Psoas muscle (tissue), 8 donors: Measurements from ENCODE around the gene ALKBH5. TPM values are rescaled to one million over a fixed set of nuclear protein-coding genes. Genes with fewer than 3 reads are reported as not detected.

Source experiments
- ATAC-seq, 4 donors: fragments of 200-7000 bp; cut with Tn5 transposase; one replicate each; pipeline ENCODE4 v1.9.1; 2020; ENCODE audit warnings: moderate library complexity in 3 of 4, mild to moderate bottlenecking in 2 of 4
- DNase-seq, 2 donors: peaks; one replicate each; pipeline ENCODE4 v3.0.0-alpha.2; 2020
- H3K27ac ChIP-seq: fragments of 200-600 bp; one replicate; pipeline ENCODE4 v1.8.0; 2022
- H3K27me3 ChIP-seq, 3 donors: fragments of 200-600 bp in 1 of 3; one replicate each; pipeline versions ENCODE4 v1.6.1 to v1.8.0; 2013 to 2022; ENCODE audit warnings: low read length in 2 of 3, mild to moderate bottlenecking in 2 of 3, moderate library complexity in 1 of 3; ENCODE audit not compliant: insufficient read depth in 3 of 3
- H3K36me3 ChIP-seq, 2 donors: fragments of 200-600 bp in 1 of 2; one replicate each; pipeline versions ENCODE4 v1.6.1 to v1.8.0; 2013 to 2022; ENCODE audit warnings: low read depth in 1 of 2, mild to moderate bottlenecking in 1 of 2, moderate library complexity in 1 of 2; ENCODE audit not compliant: insufficient read depth in 1 of 2
- H3K4me1 ChIP-seq: fragments of 200-600 bp; one replicate; pipeline ENCODE4 v1.8.0; 2022
- H3K4me3 ChIP-seq: fragments of 200-600 bp; one replicate; pipeline ENCODE4 v1.8.0; 2022; ENCODE audit warnings: mild to moderate bottlenecking
- H3K9me3 ChIP-seq: fragments of 200-600 bp; one replicate; pipeline ENCODE4 v1.8.0; 2022
- CTCF ChIP-seq: fragments of 200-600 bp; IDR thresholded peaks from one replicate; pipeline ENCODE4 v1.8.0; 2022; ENCODE audit warnings: antibody characterized with exemption
- WGBS, 3 donors: extraction: QIAGEN DNeasy Blood & Tissue Kit; methylation state at CpG; one replicate each; pipeline versions ENCODE4 v1.1.6 to v1.1.7; 2013; 5-methylcytosine and 5-hydroxymethylcytosine counted together
- intact Hi-C, 2 donors: fragments of 100-400 bp; cut with DNase I; formaldehyde crosslinking; loops; one replicate each; pipeline versions ENCODE4 v1.11.0 to v1.14.2; 2022
- polyA plus RNA-seq, 3 donors: library from polyadenylated mRNA; stranded (reverse); fragments of 200-250 nt; gene quantifications; one replicate each; pipeline ENCODE4 v1.2.3, GENCODE V29; 2013
- total RNA-seq, 4 donors: library from RNA; stranded (reverse); fragmentation: NEBNext Ultra II Directional in 2 of 4; extraction: Animal tissue kit (Norgen Biotek cat#: 25700) in 2 of 4; gene quantifications; one replicate each; pipeline versions ENCODE4 v1.2.1 to v1.2.4, GENCODE V29; 2021 to 2023
- donor health status: healthy with polysubstance abuse.
- donor health status: DM: no; HTN: no; CAD: no; lungs with moderate emphysema.
- donor health status: Bipolar disorder and iron deficiency.
- donor health status: healthy.
- donor health status: DM: yes; HTN: yes; CAD: no.
- donor health status: DM: no; HTN: no; CAD: no.
- donor health status: DM: no; HTN: no; CAD: no.
- donor health status: DM: yes; HTN: yes; CAD: no.

The ALKBH5 gene
- total and polyA plus RNA-seq, 7 donors: 91.7 to 235 (median 206) TPM

GRCh38 chr17:18158022-18158600 lies 25.5 kb upstream of the ALKBH5 start:
- no peaks in the 10 kb centered on the region for H3K27me3 ChIP-seq
- intact Hi-C loops: no loop called here
- H3K36me3 ChIP-seq: no peaks in the 10 kb centered on the region
- no peaks in the 10 kb centered on the region for H3K9me3 ChIP-seq
- peak overlapping the region; percentile 61 for H3K4me3 ChIP-seq
- TF ChIP-seq CTCF: no peak
- H3K27ac ChIP-seq: peak overlapping the region; percentile 27
- DNase-seq: peak; percentile 92 to 93
- peak; percentile 52 to 73 (median 60) for ATAC-seq
- WGBS, 3 donors: 10 to 15% (median 13%) methylated on average over 19 to 26 of the region's 26 CpGs
- H3K4me1 ChIP-seq: peaks cover 6% of the 10 kb centered on the region

- 64 to 72% (median 65%) methylated on average over 3 of the region's 3 CpGs for WGBS, 3 donors
- intact Hi-C loops: no loop called here
- TF ChIP-seq CTCF: no peak
- no peak overlapping the region for H3K4me3 ChIP-seq
- no peak for ATAC-seq
- no peaks in the 10 kb centered on the region for H3K9me3 ChIP-seq
- H3K36me3 ChIP-seq: no peaks in the 10 kb centered on the region
- no peak overlapping the region for H3K27ac ChIP-seq
- H3K27me3 ChIP-seq: no peaks in the 10 kb centered on the region
- no peak for DNase-seq
- peaks cover 6% of the 10 kb centered on the region for H3K4me1 ChIP-seq
Measured at GRCh38 chr17:18159551-18160120, 24.0 kb upstream of the ALKBH5 start.

DNA sequence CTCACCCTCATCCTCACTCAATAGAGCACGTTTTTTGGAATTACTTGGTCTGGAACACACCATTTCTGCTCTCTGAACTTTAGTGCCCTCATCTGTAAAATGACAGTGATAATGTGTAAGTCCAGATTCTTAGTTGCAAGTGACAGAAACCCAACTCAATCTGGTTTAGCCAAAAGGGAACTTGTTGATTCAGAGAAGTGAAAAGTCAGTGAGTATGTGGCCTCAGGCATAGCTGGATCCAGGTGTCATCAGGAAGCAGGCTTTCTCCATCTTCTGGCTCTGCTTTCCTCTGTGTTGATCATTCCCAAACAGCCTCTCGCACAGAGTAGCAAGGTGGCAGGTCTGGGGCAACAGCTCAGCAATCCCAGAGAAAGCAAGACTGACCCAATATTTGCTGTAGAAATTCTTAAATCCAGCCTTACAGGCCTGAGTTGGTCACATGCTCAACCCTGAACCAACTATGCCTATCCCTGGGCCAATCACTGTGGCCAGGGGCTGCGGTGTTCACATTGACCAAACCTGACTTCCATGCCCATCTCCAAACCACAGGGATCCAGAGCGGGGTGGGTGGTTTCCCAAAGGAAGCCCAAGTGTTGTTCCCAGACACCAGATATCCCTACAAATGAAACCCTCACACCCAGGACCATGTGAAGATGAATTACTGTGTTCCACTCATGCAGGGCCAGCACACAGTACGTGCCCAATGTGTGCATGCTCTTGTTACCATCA lies 23.3 kb upstream of the ALKBH5 start:
- Histone ChIP-seq H3K27ac (no peak overlapping the region), H3K4me1 (peaks cover 6% of the 10 kb centered on the region), H3K4me3 (no peak overlapping the region), H3K27me3 (no peaks in the 10 kb centered on the region), H3K9me3 (no peaks in the 10 kb centered on the region), H3K36me3 (no peaks in the 10 kb centered on the region)
- ATAC-seq (no peak), DNase-seq (no peak)
- TF ChIP-seq CTCF: no peak
- WGBS, 3 donors: 90 to 95% (median 93%) methylated on average over 5 of the region's 5 CpGs
- intact Hi-C loops: no loop called here

GRCh38 chr17:18161207-18162145 lies 22.2 kb upstream of the ALKBH5 start:
- WGBS, 3 donors: 69 to 72% (median 69%) methylated on average over 12 of the region's 12 CpGs
- H3K27me3 ChIP-seq: no peaks in the 10 kb centered on the region
- DNase-seq: no peak
- H3K9me3 ChIP-seq: no peaks in the 10 kb centered on the region
- ATAC-seq: no peak
- no peaks in the 10 kb centered on the region for H3K36me3 ChIP-seq
- no peak for TF ChIP-seq CTCF
- intact Hi-C loops: no loop called here
- no peak overlapping the region for H3K4me3 ChIP-seq
- no peak overlapping the region for H3K27ac ChIP-seq
- H3K4me1 ChIP-seq: peaks cover 6% of the 10 kb centered on the region
